Measurements from ENCODE around the gene DRGX.

The DRGX gene

DNA sequence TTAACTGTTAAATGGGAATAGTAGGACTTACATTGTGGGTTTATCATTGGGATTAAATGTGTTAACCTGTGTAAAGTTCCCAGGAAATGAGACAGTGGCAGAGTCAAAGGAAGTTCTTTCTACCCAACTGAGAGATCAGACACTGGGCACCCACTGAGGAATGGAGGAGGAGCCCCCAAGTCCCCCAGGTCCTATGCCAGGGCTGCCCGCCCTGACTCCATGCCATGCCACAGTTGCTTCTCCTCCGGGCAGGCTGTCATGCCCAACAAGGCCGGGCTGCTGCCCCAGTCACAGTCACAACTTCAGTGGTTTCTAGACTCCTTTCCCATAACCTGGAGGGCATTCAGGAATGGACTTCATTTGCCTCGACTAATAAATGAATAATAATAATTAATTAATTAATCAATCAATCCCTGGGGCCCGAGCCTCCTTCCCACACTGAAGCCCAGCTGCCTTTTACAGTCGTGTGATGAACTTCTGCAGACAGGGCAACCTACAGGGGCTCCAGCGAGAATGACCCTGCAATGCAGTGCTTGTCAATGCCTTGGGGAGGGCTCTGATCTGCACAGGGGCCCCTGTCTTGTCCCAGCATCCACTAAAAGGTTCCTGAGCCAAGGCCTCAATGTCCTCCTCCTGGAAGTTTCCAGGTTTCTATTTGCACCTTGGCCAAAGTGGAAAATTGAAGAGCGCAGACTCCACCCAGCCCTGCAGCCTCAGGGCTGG is 32.4 kb downstream of the DRGX start:
- Histone ChIP-seq H3K4me1 (ENCODE audit: control insufficient read depth in 1 of 2, insufficient read depth in 2 of 2, low read length in 2 of 2) (no peaks in the 10 kb centered on the region), H3K4me3 (ENCODE audit: low read depth in 1 of 2, low read length in 2 of 2) (no peak overlapping the region), H3K9me3 (ENCODE audit: control insufficient read depth in 1 of 2, low read length in 2 of 2) (no peaks in the 10 kb centered on the region), H3K9ac (ENCODE audit: low read depth in 1 of 2, low read length in 2 of 2) (no peak overlapping the region), H3K36me3 (ENCODE audit: control insufficient read depth in 1 of 2, insufficient read depth in 2 of 2, low read length in 2 of 2) (no peaks in the 10 kb centered on the region), H3K27ac (ENCODE audit: low read depth, low read length) (no peak overlapping the region), H3K27me3 (ENCODE audit: control insufficient read depth in 1 of 2, insufficient read depth in 2 of 2, low read length in 2 of 2) (no peaks in the 10 kb centered on the region)

DNA sequence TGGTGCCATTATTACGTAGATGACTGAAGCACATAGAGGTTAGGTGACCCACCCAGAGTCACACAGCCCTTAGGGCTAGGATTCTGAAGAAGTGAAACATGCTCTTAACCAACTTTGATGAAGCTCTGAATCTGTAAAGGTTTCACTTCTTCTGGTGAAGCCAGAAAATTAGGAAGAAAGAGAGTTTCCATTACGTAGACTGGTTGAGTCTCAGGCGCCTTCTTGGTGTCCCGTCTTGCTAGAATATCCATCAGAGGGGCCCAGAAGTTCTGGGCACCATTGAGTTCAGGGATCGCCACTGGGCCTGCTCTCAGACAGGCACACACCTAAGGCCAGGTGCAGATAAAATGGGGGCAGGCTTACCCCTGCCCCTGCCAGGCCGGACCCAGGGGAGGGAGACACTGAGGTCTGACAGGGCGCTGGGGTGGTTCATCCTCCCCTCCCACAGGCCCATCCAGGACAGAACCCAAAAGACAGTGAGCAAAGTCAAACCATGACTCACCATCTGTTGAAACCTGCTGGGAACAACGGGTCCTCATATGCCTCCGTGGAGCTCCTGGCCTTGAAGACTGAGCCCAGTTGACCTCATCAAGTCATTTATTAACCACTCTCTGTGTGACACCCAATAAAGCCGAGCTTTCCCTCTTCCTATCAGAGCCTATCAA is 33.2 kb downstream of the DRGX start:
- no peaks in the 10 kb centered on the region for H3K36me3 ChIP-seq (ENCODE audit: control insufficient read depth in 1 of 2, insufficient read depth in 2 of 2, low read length in 2 of 2)

DNA sequence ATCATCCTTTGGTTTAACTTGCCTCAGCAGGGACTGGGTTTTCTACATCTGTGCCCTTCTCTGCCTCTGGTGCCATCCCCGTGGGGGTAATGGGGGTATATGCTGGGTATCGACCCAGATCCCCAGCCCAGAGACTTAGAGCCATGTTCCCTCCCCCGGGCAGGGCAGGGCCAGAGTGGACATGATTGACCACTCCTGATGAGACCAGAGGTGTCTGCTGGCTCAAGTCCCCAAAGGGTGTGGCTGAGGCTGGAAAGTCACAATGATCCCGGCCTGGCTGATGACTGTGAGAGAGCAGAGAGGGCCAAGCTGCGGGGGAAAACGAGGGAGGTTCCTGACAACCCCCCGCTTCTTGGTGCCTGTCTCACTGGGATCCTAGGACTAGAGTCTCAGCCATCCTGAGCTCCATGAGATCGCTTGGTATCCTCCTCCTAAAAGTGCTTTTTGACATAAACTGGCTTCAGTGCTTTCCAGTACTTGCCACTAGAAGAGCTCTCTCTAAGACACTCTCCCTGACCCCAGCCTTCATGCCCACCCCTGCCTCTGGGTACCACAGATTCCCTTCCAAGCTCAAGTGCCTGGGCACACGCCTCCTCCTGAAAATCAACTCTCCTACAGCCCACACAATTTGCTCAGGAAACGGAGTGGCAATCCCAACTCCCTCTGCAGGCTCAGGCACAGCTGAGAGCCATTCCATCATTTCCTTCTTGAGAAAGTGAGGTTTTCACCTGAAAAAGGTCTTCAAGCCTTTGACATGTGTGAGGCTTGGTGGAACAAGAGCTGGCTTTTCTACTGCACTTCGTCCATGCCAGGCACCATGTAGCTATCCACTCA is 33.9 kb downstream of the DRGX start:
- H3K9me3 ChIP-seq (ENCODE audit: control insufficient read depth in 1 of 2, low read length in 2 of 2): no peaks in the 10 kb centered on the region
- H3K27me3 ChIP-seq (ENCODE audit: control insufficient read depth in 1 of 2, insufficient read depth in 2 of 2, low read length in 2 of 2): no peaks in the 10 kb centered on the region
- no peak overlapping the region for H3K4me3 ChIP-seq (ENCODE audit: low read depth in 1 of 2, low read length in 2 of 2)
- H3K9ac ChIP-seq (ENCODE audit: low read depth in 1 of 2, low read length in 2 of 2): no peak overlapping the region
- H3K36me3 ChIP-seq (ENCODE audit: control insufficient read depth in 1 of 2, insufficient read depth in 2 of 2, low read length in 2 of 2): no peaks in the 10 kb centered on the region
- no peak overlapping the region for H3K27ac ChIP-seq (ENCODE audit: low read depth, low read length)
- H3K4me1 ChIP-seq (ENCODE audit: control insufficient read depth in 1 of 2, insufficient read depth in 2 of 2, low read length in 2 of 2): no peaks in the 10 kb centered on the region

More for the DNA sequence above, 33.2 kb downstream of the DRGX start:
- H3K4me3 ChIP-seq (ENCODE audit: low read depth in 1 of 2, low read length in 2 of 2): no peak overlapping the region
- no peak overlapping the region for H3K27ac ChIP-seq (ENCODE audit: low read depth, low read length)
- H3K9ac ChIP-seq (ENCODE audit: low read depth in 1 of 2, low read length in 2 of 2): no peak overlapping the region
- H3K27me3 ChIP-seq (ENCODE audit: control insufficient read depth in 1 of 2, insufficient read depth in 2 of 2, low read length in 2 of 2): no peaks in the 10 kb centered on the region
- H3K9me3 ChIP-seq (ENCODE audit: control insufficient read depth in 1 of 2, low read length in 2 of 2): no peaks in the 10 kb centered on the region
- no peaks in the 10 kb centered on the region for H3K4me1 ChIP-seq (ENCODE audit: control insufficient read depth in 1 of 2, insufficient read depth in 2 of 2, low read length in 2 of 2)

DNA sequence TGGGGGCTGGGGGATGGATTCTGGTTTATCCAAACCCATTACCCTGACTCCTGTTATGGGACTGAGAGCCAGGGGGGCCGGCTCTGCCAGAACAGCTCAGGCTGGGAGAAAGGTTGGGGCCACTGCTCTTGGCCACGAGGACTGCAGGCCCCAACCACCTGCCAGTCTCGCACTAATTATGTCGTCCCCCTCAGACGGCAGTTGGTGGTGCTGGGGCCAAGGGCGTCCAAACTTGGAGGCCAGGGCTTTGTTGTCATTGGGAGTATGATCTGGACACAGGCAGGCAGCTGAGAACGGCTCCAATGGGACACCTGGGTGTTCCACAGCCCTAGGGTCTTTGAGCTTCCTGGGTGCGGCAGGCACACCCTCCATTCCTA is 34.7 kb downstream of the DRGX start:
- Histone ChIP-seq H3K9me3 (ENCODE audit: control insufficient read depth in 1 of 2, low read length in 2 of 2) (no peaks in the 10 kb centered on the region), H3K4me1 (ENCODE audit: control insufficient read depth in 1 of 2, insufficient read depth in 2 of 2, low read length in 2 of 2) (no peaks in the 10 kb centered on the region), H3K4me3 (ENCODE audit: low read depth in 1 of 2, low read length in 2 of 2) (no peak overlapping the region), H3K36me3 (ENCODE audit: control insufficient read depth in 1 of 2, insufficient read depth in 2 of 2, low read length in 2 of 2) (no peaks in the 10 kb centered on the region), H3K27me3 (ENCODE audit: control insufficient read depth in 1 of 2, insufficient read depth in 2 of 2, low read length in 2 of 2) (no peaks in the 10 kb centered on the region), H3K9ac (ENCODE audit: low read depth in 1 of 2, low read length in 2 of 2) (no peak overlapping the region), H3K27ac (ENCODE audit: low read depth, low read length) (no peak overlapping the region)

DNA sequence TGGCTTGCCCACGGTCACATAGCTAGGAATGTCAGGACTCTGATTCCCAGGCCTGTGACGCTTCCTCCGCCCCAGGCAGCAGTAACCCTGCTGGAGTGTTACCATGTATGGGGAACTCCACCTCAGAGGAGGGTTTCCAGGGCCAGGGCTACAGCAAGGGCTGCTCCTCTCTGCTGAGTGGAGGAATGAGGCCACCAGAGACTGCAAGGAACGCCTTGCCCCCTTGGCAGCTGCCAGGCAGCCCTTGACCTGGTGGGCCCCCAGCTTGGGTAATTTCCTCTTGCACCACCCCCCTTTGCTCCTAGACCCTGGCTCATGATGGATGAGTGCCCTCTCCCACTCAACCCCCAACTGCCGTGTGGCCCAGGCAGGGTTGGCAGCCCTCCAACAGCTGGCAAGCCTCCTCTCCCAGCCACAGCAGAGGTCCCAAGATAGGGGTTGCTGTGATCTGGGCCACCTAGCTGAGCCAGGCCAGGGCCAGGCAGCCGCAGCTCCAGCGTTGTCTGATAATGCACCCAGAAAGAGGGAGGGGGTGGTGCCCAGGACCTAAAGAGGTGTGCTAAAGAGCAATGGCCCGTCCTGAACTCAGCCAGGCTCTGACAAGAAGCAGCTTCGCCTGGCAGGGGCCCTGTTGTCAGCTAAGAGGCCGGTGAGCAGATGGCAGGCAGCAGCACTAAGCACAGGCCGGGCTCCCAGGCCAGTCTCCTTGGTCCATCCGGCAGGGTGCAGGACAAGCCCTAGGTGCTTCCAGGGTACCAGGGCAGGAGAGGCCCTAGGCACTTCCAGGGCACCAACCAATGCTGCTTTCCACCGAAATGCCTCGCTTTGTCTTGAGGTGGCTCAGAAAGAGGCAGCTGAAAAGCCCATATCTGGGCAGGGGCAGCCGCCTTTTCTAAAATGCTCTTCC is 35.4 kb downstream of the DRGX start:
- no peaks in the 10 kb centered on the region for H3K4me1 ChIP-seq (ENCODE audit: control insufficient read depth in 1 of 2, insufficient read depth in 2 of 2, low read length in 2 of 2)
- H3K4me3 ChIP-seq (ENCODE audit: low read depth in 1 of 2, low read length in 2 of 2): no peak overlapping the region
- no peak overlapping the region for H3K27ac ChIP-seq (ENCODE audit: low read depth, low read length)
- H3K9me3 ChIP-seq (ENCODE audit: control insufficient read depth in 1 of 2, low read length in 2 of 2): no peaks in the 10 kb centered on the region
- H3K9ac ChIP-seq (ENCODE audit: low read depth in 1 of 2, low read length in 2 of 2): no peak overlapping the region
- no peaks in the 10 kb centered on the region for H3K27me3 ChIP-seq (ENCODE audit: control insufficient read depth in 1 of 2, insufficient read depth in 2 of 2, low read length in 2 of 2)
- H3K36me3 ChIP-seq (ENCODE audit: control insufficient read depth in 1 of 2, insufficient read depth in 2 of 2, low read length in 2 of 2): no peaks in the 10 kb centered on the region

DNA sequence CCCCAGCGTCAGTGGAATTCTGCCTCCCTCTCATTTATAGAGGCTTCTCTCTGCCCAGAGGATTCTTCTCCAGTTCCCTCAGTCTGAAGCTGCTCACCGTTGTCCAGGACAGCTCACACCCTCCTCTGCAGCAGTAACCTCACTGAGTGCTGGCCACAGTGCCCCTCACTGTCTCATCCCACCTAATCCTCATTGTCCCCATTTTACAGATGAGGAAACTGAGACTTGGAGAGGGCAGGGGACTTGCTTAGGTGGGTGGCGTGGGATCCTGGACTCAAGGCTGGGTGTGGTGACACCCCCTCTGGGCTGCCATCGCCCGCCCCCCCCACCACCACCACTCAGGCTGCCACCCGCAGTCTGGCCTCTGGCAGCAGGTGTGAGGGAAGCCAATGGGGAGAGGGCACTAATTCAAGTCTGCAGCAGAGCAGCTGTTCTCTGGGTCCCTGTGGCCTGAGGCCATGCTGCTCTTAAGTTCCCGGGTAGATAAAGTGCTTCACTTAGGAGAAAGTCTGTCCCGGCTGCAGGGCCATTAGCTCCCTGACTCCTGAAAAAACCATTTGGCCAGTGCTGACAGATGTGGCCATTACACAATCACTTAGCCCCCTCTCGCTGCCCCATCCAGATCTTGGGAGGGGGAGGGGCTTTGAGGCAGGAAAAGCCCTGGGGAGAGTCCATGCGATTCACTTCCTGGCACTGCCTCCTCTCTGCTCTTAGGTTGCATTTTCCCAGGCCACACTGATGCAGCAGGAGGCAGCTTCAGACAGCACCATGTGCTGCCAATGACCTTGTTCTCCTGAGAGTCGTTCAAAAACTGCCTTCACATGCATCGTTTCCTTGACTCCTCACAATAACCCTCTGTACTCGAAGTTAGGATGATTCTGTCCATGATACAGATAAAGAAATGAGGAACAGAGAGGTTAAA is 36.3 kb downstream of the DRGX start:
- no peaks in the 10 kb centered on the region for H3K36me3 ChIP-seq (ENCODE audit: control insufficient read depth in 1 of 2, insufficient read depth in 2 of 2, low read length in 2 of 2)
- no peak overlapping the region for H3K4me3 ChIP-seq (ENCODE audit: low read depth in 1 of 2, low read length in 2 of 2)
- no peaks in the 10 kb centered on the region for H3K4me1 ChIP-seq (ENCODE audit: control insufficient read depth in 1 of 2, insufficient read depth in 2 of 2, low read length in 2 of 2)
- H3K27me3 ChIP-seq (ENCODE audit: control insufficient read depth in 1 of 2, insufficient read depth in 2 of 2, low read length in 2 of 2): no peaks in the 10 kb centered on the region
- no peak overlapping the region for H3K27ac ChIP-seq (ENCODE audit: low read depth, low read length)
- no peak overlapping the region for H3K9ac ChIP-seq (ENCODE audit: low read depth in 1 of 2, low read length in 2 of 2)
- H3K9me3 ChIP-seq (ENCODE audit: control insufficient read depth in 1 of 2, low read length in 2 of 2): no peaks in the 10 kb centered on the region

DNA sequence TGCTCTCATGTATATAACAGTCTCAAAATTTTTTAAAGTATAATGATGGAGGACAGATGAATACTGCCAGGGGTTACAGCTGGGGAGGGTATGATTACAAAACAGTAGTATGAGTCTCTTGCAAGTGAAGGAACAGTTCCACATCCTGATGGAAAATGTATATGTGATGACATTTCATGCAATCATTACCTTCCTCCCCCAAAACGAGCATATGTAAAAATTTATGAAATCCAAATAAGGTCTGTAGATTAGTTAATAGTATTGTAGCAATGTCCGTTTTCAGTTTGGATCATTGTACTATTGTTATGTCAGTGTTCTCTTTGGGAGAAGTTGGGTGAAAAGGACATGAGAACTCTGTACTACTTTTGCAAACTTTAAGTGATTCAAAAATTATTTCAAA is 38.0 kb downstream of the DRGX start:
- Histone ChIP-seq H3K36me3 (ENCODE audit: control insufficient read depth in 1 of 2, insufficient read depth in 2 of 2, low read length in 2 of 2) (no peaks in the 10 kb centered on the region), H3K9ac (ENCODE audit: low read depth in 1 of 2, low read length in 2 of 2) (no peak overlapping the region), H3K27me3 (ENCODE audit: control insufficient read depth in 1 of 2, insufficient read depth in 2 of 2, low read length in 2 of 2) (no peaks in the 10 kb centered on the region), H3K27ac (ENCODE audit: low read depth, low read length) (no peak overlapping the region), H3K9me3 (ENCODE audit: control insufficient read depth in 1 of 2, low read length in 2 of 2) (no peaks in the 10 kb centered on the region), H3K4me3 (ENCODE audit: low read depth in 1 of 2, low read length in 2 of 2) (no peak overlapping the region), H3K4me1 (ENCODE audit: control insufficient read depth in 1 of 2, insufficient read depth in 2 of 2, low read length in 2 of 2) (no peaks in the 10 kb centered on the region)

DNA sequence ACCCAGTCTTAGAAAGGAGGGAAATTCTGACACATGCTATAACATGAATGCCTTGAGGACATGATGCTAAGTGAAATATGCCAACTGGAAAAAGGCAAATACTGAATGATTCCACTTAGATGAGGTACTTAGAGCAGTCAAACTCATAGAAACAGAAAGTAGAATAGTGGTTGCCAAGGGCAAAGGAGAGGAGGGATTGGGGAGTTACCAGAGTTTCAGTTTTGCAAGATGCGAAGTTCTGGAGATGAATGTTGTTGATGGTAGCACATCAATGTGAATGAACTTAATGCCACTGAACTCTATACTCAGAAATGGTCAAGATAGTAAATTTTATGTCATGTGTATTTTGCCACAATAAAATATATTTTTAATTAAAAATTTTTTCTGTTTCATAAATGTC is 38.9 kb downstream of the DRGX start:
- no peaks in the 10 kb centered on the region for H3K36me3 ChIP-seq (ENCODE audit: control insufficient read depth in 1 of 2, insufficient read depth in 2 of 2, low read length in 2 of 2)
- no peaks in the 10 kb centered on the region for H3K4me1 ChIP-seq (ENCODE audit: control insufficient read depth in 1 of 2, insufficient read depth in 2 of 2, low read length in 2 of 2)
- no peaks in the 10 kb centered on the region for H3K9me3 ChIP-seq (ENCODE audit: control insufficient read depth in 1 of 2, low read length in 2 of 2)
- no peak overlapping the region for H3K4me3 ChIP-seq (ENCODE audit: low read depth in 1 of 2, low read length in 2 of 2)
- H3K9ac ChIP-seq (ENCODE audit: low read depth in 1 of 2, low read length in 2 of 2): no peak overlapping the region
- no peaks in the 10 kb centered on the region for H3K27me3 ChIP-seq (ENCODE audit: control insufficient read depth in 1 of 2, insufficient read depth in 2 of 2, low read length in 2 of 2)
- H3K27ac ChIP-seq (ENCODE audit: low read depth, low read length): no peak overlapping the region

DNA sequence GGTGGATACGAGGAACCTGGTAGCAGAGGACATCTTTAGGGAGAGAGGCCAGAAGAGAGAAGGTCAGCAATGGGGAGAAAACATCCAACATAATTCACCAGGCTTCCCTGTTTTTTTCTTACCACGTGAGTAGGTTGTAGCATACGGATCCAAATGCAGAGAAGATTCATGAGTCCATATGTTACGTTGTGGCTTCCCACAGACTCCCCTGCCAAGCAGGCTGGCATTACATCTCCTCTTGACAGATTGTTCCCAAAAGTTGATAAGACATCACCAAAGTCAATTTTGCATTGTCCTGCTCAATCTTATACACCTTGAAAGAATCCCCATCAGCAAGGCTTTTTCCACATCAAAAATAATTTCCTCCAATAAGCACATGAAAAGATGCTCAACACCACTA is 39.7 kb downstream of the DRGX start:
- Histone ChIP-seq H3K36me3 (ENCODE audit: control insufficient read depth in 1 of 2, insufficient read depth in 2 of 2, low read length in 2 of 2) (no peaks in the 10 kb centered on the region), H3K27me3 (ENCODE audit: control insufficient read depth in 1 of 2, insufficient read depth in 2 of 2, low read length in 2 of 2) (no peaks in the 10 kb centered on the region), H3K9me3 (ENCODE audit: control insufficient read depth in 1 of 2, low read length in 2 of 2) (no peaks in the 10 kb centered on the region), H3K27ac (ENCODE audit: low read depth, low read length) (no peak overlapping the region), H3K4me1 (ENCODE audit: control insufficient read depth in 1 of 2, insufficient read depth in 2 of 2, low read length in 2 of 2) (no peaks in the 10 kb centered on the region), H3K9ac (ENCODE audit: low read depth in 1 of 2, low read length in 2 of 2) (no peak overlapping the region), H3K4me3 (ENCODE audit: low read depth in 1 of 2, low read length in 2 of 2) (no peak overlapping the region)

Data from duodenal mucosa (tissue), 2 donors.